GM08714 (cell line): ENCODE results near the gene LRP6.

Experiments
- H3K4me3 ChIP-seq: fragments of 200-500 bp; sonication (Bioruptor generic); 2 replicates; pipeline ENCODE4 v1.5.1; 2014; ENCODE audit warnings: mild to moderate bottlenecking, low read length, inconsistent platforms
- ZNF274 ChIP-seq: IDR thresholded peaks from 2 replicates; pipeline ENCODE4 v1.6.1; 2012; ENCODE audit warnings: mild to moderate bottlenecking, low read depth, low read length

Gene LRP6

GRCh38 chr12:12107678-12108077 lies 159.2 kb downstream of the LRP6 start:
- no peak overlapping the region for H3K4me3 ChIP-seq
- TF ChIP-seq ZNF274, result no peak

GRCh38 chr12:12099102-12099501 lies 167.7 kb downstream of the LRP6 start:
- TF ChIP-seq ZNF274, result no peak

GRCh38 chr12:12098691-12099015 lies 168.2 kb downstream of the LRP6 start:
- no peak overlapping the region for H3K4me3 ChIP-seq
- TF ChIP-seq ZNF274, result no peak

More at GRCh38 chr12:12099102-12099501, 167.7 kb downstream of the LRP6 start:
- no peak overlapping the region for H3K4me3 ChIP-seq

DNA sequence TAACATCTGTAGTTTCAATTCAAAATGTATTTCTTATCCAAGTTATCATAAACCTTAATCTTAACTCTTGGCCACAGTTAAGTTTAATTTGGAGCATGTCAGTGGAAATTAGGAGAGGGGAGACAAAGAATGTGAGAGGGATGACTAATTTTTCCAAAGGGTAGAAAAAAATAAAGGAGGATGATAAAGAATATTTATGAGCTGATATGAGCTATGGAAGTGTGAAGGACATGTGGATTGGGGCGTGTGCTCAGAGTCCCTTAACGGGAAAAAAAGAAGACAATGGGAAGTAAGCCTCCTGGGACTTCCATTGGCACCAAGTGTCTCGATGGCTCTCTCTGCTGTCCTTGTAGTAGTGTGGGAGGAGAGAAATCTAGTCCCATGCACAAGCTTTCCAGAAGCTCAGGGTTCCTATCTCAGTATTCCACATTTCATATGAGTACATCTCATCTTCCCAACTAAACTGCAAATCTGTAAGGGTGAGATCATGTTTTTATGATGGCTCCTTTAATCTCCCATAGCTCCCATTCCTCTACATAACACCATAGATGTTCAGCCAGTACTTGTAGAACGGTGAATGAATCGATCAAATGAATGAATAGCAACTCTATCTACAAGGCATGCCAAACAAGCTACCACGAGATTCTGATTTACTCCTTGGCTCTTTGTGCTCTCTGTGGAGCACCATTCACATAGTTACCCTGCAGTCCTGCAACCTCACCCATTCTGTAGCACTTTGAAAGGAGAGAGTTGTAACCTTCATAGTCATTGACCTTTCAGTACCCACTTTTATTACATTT lies 168.8 kb downstream of the LRP6 start:
- H3K4me3 ChIP-seq, result no peak overlapping the region
- no peak for TF ChIP-seq ZNF274

DNA sequence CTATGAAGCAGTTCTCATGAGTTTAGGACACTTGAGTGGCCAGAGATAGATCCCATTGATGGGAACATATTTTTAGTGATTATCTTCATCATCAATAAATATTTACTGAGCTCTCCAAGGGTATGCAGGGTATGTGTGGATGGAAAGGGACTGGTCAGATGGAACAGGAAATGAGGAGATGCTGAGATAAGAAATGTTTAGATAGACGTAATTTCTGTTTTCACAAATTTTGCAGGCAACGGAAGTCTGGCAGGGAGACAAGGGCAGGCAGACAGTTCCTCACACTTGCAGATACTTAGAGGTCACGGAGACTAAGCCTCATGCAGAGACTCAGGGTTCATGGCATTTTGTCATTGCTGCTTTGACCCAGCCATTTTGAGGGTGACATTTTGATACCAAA lies 171.8 kb downstream of the LRP6 start:
- no peak for TF ChIP-seq ZNF274
- no peak overlapping the region for H3K4me3 ChIP-seq

DNA sequence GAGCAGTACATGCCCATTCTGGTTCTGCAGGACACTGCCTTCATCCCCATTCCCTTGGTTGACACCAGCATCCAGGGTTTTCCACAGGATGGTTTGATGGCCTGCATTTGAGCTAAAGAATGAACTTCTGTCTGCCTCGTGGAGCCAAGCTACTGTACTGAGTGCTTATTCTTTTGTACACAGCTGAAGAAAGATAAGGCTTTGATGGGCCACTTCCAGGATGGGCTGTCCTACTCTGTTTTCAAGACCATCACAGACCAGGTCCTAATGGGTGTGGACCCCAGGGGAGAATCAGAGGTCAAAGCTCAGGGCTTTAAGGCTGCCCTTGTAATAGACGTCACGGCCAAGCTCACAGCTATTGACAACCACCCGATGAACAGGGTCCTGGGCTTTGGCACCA lies 172.4 kb downstream of the LRP6 start:
- TF ChIP-seq ZNF274, result no peak
- no peak overlapping the region for H3K4me3 ChIP-seq

GRCh38 chr12:12091977-12092663 lies 174.7 kb downstream of the LRP6 start:
- no peak for TF ChIP-seq ZNF274
- no peak overlapping the region for H3K4me3 ChIP-seq

GRCh38 chr12:12091071-12091470 lies 175.8 kb downstream of the LRP6 start:
- no peak for TF ChIP-seq ZNF274
- H3K4me3 ChIP-seq, result no peak overlapping the region

DNA sequence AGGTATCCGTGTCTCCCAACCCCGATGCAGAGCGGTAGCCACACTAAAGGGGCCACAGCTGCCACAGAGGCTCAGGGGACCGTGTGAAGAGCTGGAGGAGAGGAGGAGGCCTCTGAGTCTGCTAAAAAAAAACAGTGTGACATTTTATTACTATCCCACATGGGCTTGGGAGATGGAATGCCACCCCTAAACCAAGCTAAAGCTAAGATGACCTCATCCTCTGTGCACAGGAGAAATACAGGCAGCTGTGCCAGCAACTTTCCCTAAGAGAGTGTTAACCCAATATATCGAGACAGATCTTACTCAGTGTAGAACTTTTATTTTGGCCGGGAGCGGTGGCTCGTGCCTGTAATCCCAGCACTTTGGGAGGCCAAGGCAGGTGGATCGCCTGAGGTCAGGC lies 178.1 kb downstream of the LRP6 start:
- H3K4me3 ChIP-seq, result no peak overlapping the region
- TF ChIP-seq ZNF274, result no peak

- no peak overlapping the region for H3K4me3 ChIP-seq
- TF ChIP-seq ZNF274, result no peak
These were observed 178.7 kb downstream of the LRP6 start for GRCh38 chr12:12088147-12088546.

DNA sequence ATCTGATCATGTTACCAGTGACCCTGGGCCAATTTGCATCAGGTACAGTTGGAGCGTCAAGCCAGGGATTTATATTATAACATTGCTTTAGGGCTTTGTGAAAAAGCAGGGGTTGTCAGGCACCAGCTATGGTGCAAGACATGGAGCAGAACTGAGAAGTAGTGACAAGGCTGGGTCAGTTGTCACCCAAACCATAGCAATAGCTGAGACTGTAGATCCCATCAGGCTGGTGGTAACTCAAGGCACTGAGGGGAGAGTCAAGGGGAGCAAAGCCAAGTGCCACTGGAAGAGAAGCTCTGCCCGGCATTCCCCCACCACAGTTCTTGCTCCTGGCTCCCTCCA lies 179.2 kb downstream of the LRP6 start:
- no peak for TF ChIP-seq ZNF274
- H3K4me3 ChIP-seq, result no peak overlapping the region

- no peak for TF ChIP-seq ZNF274
- H3K4me3 ChIP-seq, result no peak overlapping the region
These were observed 179.7 kb downstream of the LRP6 start for GRCh38 chr12:12086973-12087692.

DNA sequence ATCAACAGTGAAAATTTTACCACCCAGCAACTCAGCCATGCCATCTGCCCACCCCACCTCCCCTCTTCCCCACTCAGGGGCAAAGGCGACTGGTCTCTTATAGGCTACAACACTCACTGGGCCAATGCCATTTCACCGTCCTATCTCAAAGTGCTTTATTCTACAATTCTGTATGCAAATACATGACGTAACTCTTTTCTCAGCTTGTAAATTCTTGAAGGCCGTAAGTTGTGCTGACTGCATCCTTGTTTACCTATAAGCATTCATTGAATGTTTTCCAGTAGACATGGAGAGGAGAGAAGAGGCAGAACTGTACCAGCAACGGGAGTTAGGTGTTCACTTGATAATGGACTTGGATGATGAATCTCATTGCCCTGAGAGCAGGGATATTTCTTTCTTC lies 180.5 kb downstream of the LRP6 start:
- H3K4me3 ChIP-seq, result no peak overlapping the region
- TF ChIP-seq ZNF274, result no peak

DNA sequence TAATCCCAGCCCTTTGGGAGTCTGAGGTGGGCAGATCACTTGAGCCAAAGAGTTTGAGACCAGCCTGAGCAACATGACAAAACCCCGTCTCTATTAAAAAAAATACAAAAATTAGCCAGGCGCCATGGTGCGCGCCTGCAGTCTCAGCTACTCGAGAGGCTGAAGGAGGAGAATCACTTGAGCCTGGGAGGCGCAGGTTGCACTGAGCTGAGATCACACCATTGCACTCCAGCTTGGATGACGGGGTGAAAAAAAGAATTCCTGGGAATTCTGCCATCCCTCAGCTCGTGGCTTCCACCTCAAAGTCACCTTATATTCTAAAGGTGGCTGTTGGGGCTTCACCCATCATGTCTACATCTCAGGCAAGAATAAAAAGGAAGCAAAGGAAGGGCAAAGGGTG lies 183.2 kb downstream of the LRP6 start:
- TF ChIP-seq ZNF274, result no peak
- H3K4me3 ChIP-seq, result no peak overlapping the region
